Uterus (tissue), 4 donors: ENCODE measurements around the gene ZNF823. TPM values are rescaled to one million over a fixed set of nuclear protein-coding genes. Genes with fewer than 3 reads are reported as not detected.

ENCODE experiments used
- DNase-seq, 2 donors: peaks; one replicate each; pipeline ENCODE4 v3.0.0-alpha.2; 2019 to 2020
- H3K27ac ChIP-seq, 2 donors: fragments of 200-600 bp; sonication (generic); 1 replicate in 1 of 2; 2 replicates in 1 of 2; pipeline ENCODE4 v1.5.1; 2016 to 2018
- H3K27me3 ChIP-seq, 2 donors: fragments of 200-600 bp; sonication (generic); one replicate each; pipeline ENCODE4 v1.5.1; 2018 to 2019; ENCODE audit warnings: control low read depth in 1 of 2
- H3K36me3 ChIP-seq, 2 donors: fragments of 200-600 bp; sonication (generic); one replicate each; pipeline ENCODE4 v1.5.1; 2019; ENCODE audit warnings: control low read depth in 1 of 2
- H3K4me1 ChIP-seq, 2 donors: fragments of 200-600 bp; sonication (generic); one replicate each; pipeline ENCODE4 v1.5.1; 2018 to 2019; ENCODE audit warnings: control low read depth in 1 of 2
- H3K4me3 ChIP-seq, 2 donors: fragments of 200-600 bp; sonication (generic); 1 replicate in 1 of 2; 2 replicates in 1 of 2; pipeline ENCODE4 v1.5.1; 2018 to 2019; ENCODE audit warnings: mild to moderate bottlenecking in 1 of 2
- H3K9me3 ChIP-seq, 2 donors: fragments of 200-600 bp; sonication (generic); one replicate each; pipeline ENCODE4 v1.5.1; 2019; ENCODE audit warnings: control low read depth in 1 of 2
- CTCF ChIP-seq, 4 experiments: fragments of 200-600 bp in 2 of 4; fragments of 450-650 bp in 2 of 4; sonication (generic) in 2 of 4; IDR thresholded peaks; one replicate each; pipeline ENCODE4 v1.5.1; 2016 to 2019; ENCODE audit warnings: antibody characterized with exemption in 4 of 4, mild to moderate bottlenecking in 2 of 4, moderate library complexity in 1 of 4
- POLR2A ChIP-seq, 2 donors: fragments of 450-650 bp; IDR thresholded peaks; one replicate each; pipeline ENCODE4 v1.6.1; 2016; ENCODE audit warnings: antibody characterized with exemption in 2 of 2, mild to moderate bottlenecking in 1 of 2, moderate library complexity in 1 of 2
- intact Hi-C: fragments of 100-400 bp; cut with DNase I; formaldehyde crosslinking; loops from one replicate; pipeline ENCODE4 v1.15.1; 2023; ENCODE audit warnings: low total_unique reads
- total RNA-seq, 4 donors: library from RNA; depleted of rRNA in 3 of 4; stranded (reverse); fragments of >200 nt in 3 of 4; gene quantifications; one replicate each; pipeline versions ENCODE4 v1.1.0 to v1.2.4, GENCODE V29; 2014 to 2023
- donor health status: DM: yes; HTN: yes; CAD: no.

The ZNF823 gene
- total RNA-seq = 10 to 100 TPM in 3 of 4 donors, 1 to 10 TPM in 1; 3.2 to 24.1 (median 20.0) TPM

GRCh38 chr19:11738746-11739620 lies at the start of gene ZNF823:
TSS of gene ZNF823 (minus strand) at chr19:11738946. CDS start at chr19:11738819, 127 bp downstream.
- TF ChIP-seq CTCF (IDR thresholded peaks at IDR 0.05) (peak in 1 of 4 experiments; percentile 2), POLR2A (IDR thresholded peaks at IDR 0.05) (peak; percentile 67 to 85)
- H3K4me3 ChIP-seq = peak within 1 kb of the TSS; percentile 76 to 89
- H3K9me3 ChIP-seq = no peaks in the 10 kb centered on the region
- peaks cover 0 to 7% of the 10 kb centered on the region in 2 donors for H3K4me1 ChIP-seq
- no peaks in the 10 kb centered on the region for H3K27me3 ChIP-seq
- intact Hi-C loops = no loop called here
- H3K27ac ChIP-seq = peak within 1 kb of the TSS; percentile 87 to 89
- DNase-seq = peak; percentile 99 to 100
- H3K36me3 ChIP-seq = no peaks in the 10 kb centered on the region

- H3K9me3 ChIP-seq = peaks cover 0 to 51% of the 10 kb centered on the region in 2 donors
- H3K36me3 ChIP-seq = no peaks in the 10 kb centered on the region
- H3K27me3 ChIP-seq = no peaks in the 10 kb centered on the region
- TF ChIP-seq POLR2A (IDR thresholded peaks at IDR 0.05) (no peak), CTCF (IDR thresholded peaks at IDR 0.05) (no peak)
- H3K4me1 ChIP-seq = no peaks in the 10 kb centered on the region
- no peak overlapping the region for H3K4me3 ChIP-seq
- intact Hi-C loops = no loop called here
- no peak overlapping the region for H3K27ac ChIP-seq
- no peak for DNase-seq
Measured at GRCh38 chr19:11787536-11787935, 48.8 kb upstream of the ZNF823 start.

DNA sequence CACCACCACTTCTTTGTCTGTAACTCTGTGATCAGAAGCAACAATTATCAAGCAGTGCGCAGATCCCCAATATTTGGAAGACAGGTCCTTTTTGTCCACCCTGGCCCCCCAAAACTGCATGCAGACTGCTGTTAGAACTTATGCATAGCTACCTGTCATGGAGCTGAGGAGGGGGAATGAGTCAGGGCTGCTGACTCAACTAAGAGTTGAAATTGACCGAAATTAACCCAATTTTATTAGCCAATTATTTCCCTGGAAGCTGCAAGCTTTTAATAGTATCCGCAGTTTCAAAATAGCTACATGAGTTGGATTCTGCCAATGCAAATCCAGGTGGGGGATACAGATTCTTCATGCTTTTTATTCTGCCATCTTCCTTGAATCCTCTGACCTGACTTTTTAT lies 45.6 kb upstream of the ZNF823 start:
- Histone ChIP-seq H3K27me3 (no peaks in the 10 kb centered on the region), H3K27ac (no peak overlapping the region), H3K4me1 (no peaks in the 10 kb centered on the region), H3K36me3 (peaks cover 0 to 4% of the 10 kb centered on the region in 2 donors), H3K4me3 (no peak overlapping the region), H3K9me3 (peaks cover 6 to 77% of the 10 kb centered on the region in 2 donors)
- intact Hi-C loops = no loop called here
- TF ChIP-seq CTCF (IDR thresholded peaks at IDR 0.05) (no peak), POLR2A (IDR thresholded peaks at IDR 0.05) (no peak)
- no peak for DNase-seq

GRCh38 chr19:11783767-11784166 lies 45.0 kb upstream of the ZNF823 start:
- Histone ChIP-seq H3K36me3 (peaks cover 0 to 4% of the 10 kb centered on the region in 2 donors), H3K4me1 (no peaks in the 10 kb centered on the region), H3K27me3 (no peaks in the 10 kb centered on the region), H3K4me3 (no peak overlapping the region), H3K9me3 (peaks cover 6 to 78% of the 10 kb centered on the region in 2 donors), H3K27ac (no peak overlapping the region)
- intact Hi-C loops = no loop called here
- no peak for TF ChIP-seq POLR2A (IDR thresholded peaks at IDR 0.05)
- no peak for TF ChIP-seq CTCF (IDR thresholded peaks at IDR 0.05)
- no peak for DNase-seq
